Skeletal muscle tissue (tissue), 4 donors: ENCODE data around the gene CDCA4. TPM values are rescaled to one million over a fixed set of nuclear protein-coding genes. Genes with fewer than 3 reads are reported as not detected.

Source experiments
- H3K27ac ChIP-seq: one replicate; pipeline ENCODE4 v1.7.0; 2013; ENCODE audit warnings: mild to moderate bottlenecking, low read depth, low read length, inconsistent platforms
- H3K27me3 ChIP-seq, 3 donors: one replicate each; pipeline ENCODE4 v1.7.0; 2013; ENCODE audit warnings: low read length in 3 of 3; ENCODE audit not compliant: control insufficient read depth in 3 of 3, insufficient read depth in 3 of 3
- H3K36me3 ChIP-seq, 3 donors: one replicate each; pipeline ENCODE4 v1.7.0; 2013; ENCODE audit warnings: low read length in 3 of 3; ENCODE audit not compliant: control insufficient read depth in 3 of 3, insufficient read depth in 3 of 3
- H3K4me1 ChIP-seq, 3 donors: one replicate each; pipeline ENCODE4 v1.7.0; 2013; ENCODE audit warnings: low read length in 3 of 3, mild to moderate bottlenecking in 3 of 3; ENCODE audit not compliant: control insufficient read depth in 3 of 3, insufficient read depth in 3 of 3
- H3K4me3 ChIP-seq, 3 donors: one replicate each; pipeline ENCODE4 v1.7.0; 2013; ENCODE audit warnings: low read length in 3 of 3
- H3K9ac ChIP-seq, 3 donors: one replicate each; pipeline ENCODE4 v1.7.0; 2013; ENCODE audit warnings: low read length in 3 of 3, mild to moderate bottlenecking in 3 of 3, moderate library complexity in 2 of 3, low read depth in 1 of 3
- H3K9me3 ChIP-seq, 3 donors: one replicate each; pipeline ENCODE4 v1.7.0; 2013; ENCODE audit warnings: low read length in 3 of 3; ENCODE audit not compliant: control insufficient read depth in 3 of 3
- total RNA-seq: library from RNA; depleted of rRNA; stranded (reverse); fragments of >200 nt; gene quantifications from one replicate; pipeline ENCODE4 v1.2.3, GENCODE V29; 2014
- donor health status: Osteomylitis.

The CDCA4 gene
- total RNA-seq, 1 donor from 2014 or later: 15.1 TPM

GRCh38 chr14:105049753-105050550 lies 29.1 kb upstream of the CDCA4 start:
- no peaks in the 10 kb centered on the region for H3K36me3 ChIP-seq

GRCh38 chr14:105047283-105048016 lies 26.6 kb upstream of the CDCA4 start:
- Histone ChIP-seq H3K4me3 (no peak overlapping the region), H3K36me3 (no peaks in the 10 kb centered on the region), H3K9me3 (no peaks in the 10 kb centered on the region), H3K27ac (no peak overlapping the region), H3K4me1 (peaks cover 0 to 9% (median 6%) of the 10 kb centered on the region in 3 donors), H3K27me3 (peaks cover 22 to 36% (median 23%) of the 10 kb centered on the region in 3 donors), H3K9ac (no peak overlapping the region)

More at GRCh38 chr14:105049753-105050550, 29.1 kb upstream of the CDCA4 start:
- peaks cover 14 to 23% (median 15%) of the 10 kb centered on the region in 3 donors for H3K27me3 ChIP-seq
- no peak overlapping the region for H3K27ac ChIP-seq
- H3K4me1 ChIP-seq: peaks cover 0 to 9% (median 6%) of the 10 kb centered on the region in 3 donors
- H3K4me3 ChIP-seq: no peak overlapping the region
- no peak overlapping the region for H3K9ac ChIP-seq
- no peaks in the 10 kb centered on the region for H3K9me3 ChIP-seq

DNA sequence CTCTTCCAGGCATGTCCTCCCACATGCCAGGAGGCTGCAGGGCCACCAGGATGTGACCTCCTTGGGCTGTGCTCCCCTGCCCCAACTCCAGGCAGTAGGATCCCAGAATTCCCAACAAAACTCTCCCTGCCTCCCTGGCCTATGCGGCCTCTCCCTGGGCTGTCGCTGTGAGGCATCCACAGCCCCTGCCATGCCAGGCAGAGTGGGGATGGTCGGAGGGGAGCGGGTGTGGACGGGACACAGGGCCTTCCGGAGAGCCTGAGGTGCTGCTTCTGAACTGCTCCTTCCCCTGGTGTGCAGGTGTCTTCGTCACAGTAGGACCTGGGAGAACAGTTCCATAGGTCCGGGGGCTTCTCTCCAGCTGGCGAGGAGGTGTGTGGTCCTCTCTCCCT lies 26.0 kb upstream of the CDCA4 start:
- no peaks in the 10 kb centered on the region for H3K36me3 ChIP-seq

GRCh38 chr14:105045710-105046326 lies 24.9 kb upstream of the CDCA4 start:
- Histone ChIP-seq H3K4me1 (peaks cover 0 to 9% (median 6%) of the 10 kb centered on the region in 3 donors), H3K27ac (no peak overlapping the region), H3K9me3 (no peaks in the 10 kb centered on the region), H3K36me3 (no peaks in the 10 kb centered on the region), H3K4me3 (no peak overlapping the region), H3K9ac (peak overlapping the region in 1 of 3 donors; percentile 23), H3K27me3 (peaks cover 16 to 31% (median 21%) of the 10 kb centered on the region in 3 donors)

More for the DNA sequence above, 26.0 kb upstream of the CDCA4 start:
- no peak overlapping the region for H3K9ac ChIP-seq
- H3K9me3 ChIP-seq: no peaks in the 10 kb centered on the region
- H3K27me3 ChIP-seq: peaks cover 22 to 36% (median 23%) of the 10 kb centered on the region in 3 donors
- H3K27ac ChIP-seq: no peak overlapping the region
- no peak overlapping the region for H3K4me3 ChIP-seq
- peaks cover 0 to 9% (median 6%) of the 10 kb centered on the region in 3 donors for H3K4me1 ChIP-seq

- no peaks in the 10 kb centered on the region for H3K9me3 ChIP-seq
- no peak overlapping the region for H3K9ac ChIP-seq
- peaks cover 0 to 6% (median 5%) of the 10 kb centered on the region in 3 donors for H3K4me1 ChIP-seq
- peaks cover 15 to 26% (median 18%) of the 10 kb centered on the region in 3 donors for H3K27me3 ChIP-seq
- no peak overlapping the region for H3K27ac ChIP-seq
- no peaks in the 10 kb centered on the region for H3K36me3 ChIP-seq
- no peak overlapping the region for H3K4me3 ChIP-seq
These were observed 22.8 kb upstream of the CDCA4 start for GRCh38 chr14:105043641-105044040.

GRCh38 chr14:105042813-105043212 lies 21.9 kb upstream of the CDCA4 start:
- peaks cover 11 to 24% (median 18%) of the 10 kb centered on the region in 3 donors for H3K27me3 ChIP-seq
- no peak overlapping the region for H3K4me3 ChIP-seq
- H3K9me3 ChIP-seq: no peaks in the 10 kb centered on the region
- H3K9ac ChIP-seq: no peak overlapping the region
- H3K4me1 ChIP-seq: peaks cover 0 to 6% (median 5%) of the 10 kb centered on the region in 3 donors
- no peak overlapping the region for H3K27ac ChIP-seq
- no peaks in the 10 kb centered on the region for H3K36me3 ChIP-seq

GRCh38 chr14:105041841-105042765 lies 21.2 kb upstream of the CDCA4 start:
- H3K9ac ChIP-seq: no peak overlapping the region
- no peak overlapping the region for H3K4me3 ChIP-seq
- H3K27ac ChIP-seq: no peak overlapping the region
- peaks cover 0 to 6% (median 5%) of the 10 kb centered on the region in 3 donors for H3K4me1 ChIP-seq
- peaks cover 8 to 23% (median 16%) of the 10 kb centered on the region in 3 donors for H3K27me3 ChIP-seq
- H3K36me3 ChIP-seq: no peaks in the 10 kb centered on the region
- H3K9me3 ChIP-seq: no peaks in the 10 kb centered on the region

DNA sequence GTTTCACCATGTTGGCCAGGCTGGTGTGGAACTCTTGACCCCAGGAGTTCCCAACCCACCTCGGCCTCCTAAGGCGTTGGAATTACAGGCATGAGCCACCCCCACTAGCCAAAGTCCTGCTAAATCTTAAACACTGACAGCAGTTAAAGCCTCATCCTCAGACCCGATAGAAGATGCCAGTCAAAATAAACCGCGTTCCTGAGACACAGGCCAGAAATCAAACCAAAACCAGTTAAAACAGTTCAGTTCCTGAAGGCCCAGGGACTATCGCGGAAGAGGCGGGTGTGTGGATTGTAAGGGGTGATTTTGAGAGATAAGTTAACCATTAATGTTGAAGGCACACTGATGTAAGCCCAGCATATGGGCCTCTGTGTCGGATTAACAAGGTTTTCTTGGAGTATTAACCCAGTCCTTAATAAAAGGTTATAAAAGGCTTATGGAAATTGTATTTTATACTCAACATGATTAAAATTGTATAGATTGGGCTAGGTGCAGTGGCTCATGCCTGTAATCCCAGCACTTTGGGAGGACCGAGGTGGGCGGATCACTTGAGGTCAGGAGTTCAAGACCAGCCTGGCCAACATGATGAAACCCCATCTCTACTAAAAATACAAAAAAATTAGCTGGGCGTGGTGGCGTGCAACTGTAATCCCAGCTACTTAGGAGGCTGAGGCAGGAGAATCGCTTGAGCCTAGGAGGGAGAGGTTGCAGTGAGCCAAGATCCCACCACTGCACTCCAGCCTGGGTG lies 18.7 kb upstream of the CDCA4 start:
- H3K9ac ChIP-seq: no peak overlapping the region
- H3K27me3 ChIP-seq: peaks cover 8 to 17% (median 10%) of the 10 kb centered on the region in 3 donors
- H3K4me1 ChIP-seq: no peaks in the 10 kb centered on the region
- H3K36me3 ChIP-seq: no peaks in the 10 kb centered on the region
- no peak overlapping the region for H3K27ac ChIP-seq
- no peaks in the 10 kb centered on the region for H3K9me3 ChIP-seq
- no peak overlapping the region for H3K4me3 ChIP-seq
